WTC11 (cell line): Measurements from ENCODE around the gene PAM16. TPM values are rescaled to one million over a fixed set of nuclear protein-coding genes. Genes with fewer than 3 reads are reported as not detected.

Experiments used
- ATAC-seq: fragments of 200-7000 bp; cut with Tn5 transposase; 2 replicates; pipeline ENCODE4 v1.10.0; 2021; ENCODE audit warnings: mild to moderate bottlenecking, moderate library complexity
- CTCF ChIA-PET: fragments of 300-600 bp; sonication (Branson Sonifier 250); formaldehyde crosslinking; loops from one replicate; lab custom pipeline; 2021; ENCODE audit warnings: antibody characterized with exemption; lab: Charles Lee
- POLR2A ChIA-PET: fragments of 350-600 bp; sonication (Branson Sonifier 250); formaldehyde crosslinking; loops from one replicate; lab custom pipeline; 2021; ENCODE audit warnings: antibody characterized with exemption; lab: Charles Lee
- DNase-seq: peaks from one replicate; pipeline ENCODE4 v3.0.0; 2021; ENCODE audit warnings: low spot score
- H3K27ac Mint-ChIP-seq: 2 replicates; pipeline ENCODE4 v1.8.0; 2021; ENCODE audit warnings: mixed read lengths
- H3K27me3 Mint-ChIP-seq: 2 replicates; pipeline ENCODE4 v1.8.0; 2021; ENCODE audit warnings: low read depth, mild to moderate bottlenecking, moderate library complexity, mixed read lengths
- H3K36me3 Mint-ChIP-seq: 2 replicates; pipeline ENCODE4 v1.8.0; 2021; ENCODE audit warnings: mixed read lengths
- H3K4me1 Mint-ChIP-seq: 2 replicates; pipeline ENCODE4 v1.8.0; 2022; ENCODE audit warnings: mixed read lengths
- H3K4me3 Mint-ChIP-seq: 2 replicates; pipeline ENCODE4 v1.8.0; 2021; ENCODE audit warnings: mild to moderate bottlenecking, moderate library complexity, mixed read lengths
- H3K9me3 Mint-ChIP-seq: 2 replicates; pipeline ENCODE4 v1.8.0; 2021; ENCODE audit warnings: mixed read lengths
- MXD4 ChIP-seq: fragments of 250-450 bp; sonication (Bioruptor Pico); IDR thresholded peaks from 2 replicates; pipeline ENCODE4 v1.8.0; 2021; ENCODE audit warnings: mild to moderate bottlenecking, moderate library complexity, borderline replicate concordance
- ZBTB21 ChIP-seq: sonication (generic); formaldehyde crosslinking; IDR thresholded peaks from 2 replicates; pipeline ENCODE4 v1.8.1; 2023; ENCODE audit warnings: mild to moderate bottlenecking, missing genetic modification reagents, borderline replicate concordance
- total RNA-seq: library from RNA; stranded (reverse); gene quantifications from 3 replicates; pipeline ENCODE4 v1.2.3, GENCODE V29; 2021
- TF ChIP-seq, protein P1 (sequence below): fragments of 250-450 bp; sonication (Bioruptor Pico); conservative IDR thresholded peaks from 2 replicates; pipeline ENCODE4 v1.9.0; 2021; ENCODE audit warnings: mild to moderate bottlenecking
- TF ChIP-seq, protein P2 (sequence below): sonication (generic); formaldehyde crosslinking; IDR thresholded peaks from 2 replicates; pipeline ENCODE4 v1.8.1; 2022; ENCODE audit warnings: low read depth, mild to moderate bottlenecking, moderate library complexity, missing genetic modification reagents, borderline replicate concordance
- TF ChIP-seq, protein P3 (sequence below): sonication (generic); formaldehyde crosslinking; IDR thresholded peaks from 2 replicates; pipeline ENCODE4 v1.8.1; 2023; ENCODE audit warnings: mild to moderate bottlenecking, missing genetic modification reagents
- TF ChIP-seq, protein P4 (sequence below): sonication (generic); formaldehyde crosslinking; IDR thresholded peaks from 2 replicates; pipeline ENCODE4 v1.8.0; 2022; ENCODE audit warnings: mild to moderate bottlenecking, missing genetic modification reagents
- TF ChIP-seq, protein P5 (sequence below): sonication (generic); formaldehyde crosslinking; IDR thresholded peaks from 2 replicates; pipeline ENCODE4 v1.8.1; 2022; ENCODE audit warnings: mild to moderate bottlenecking, moderate library complexity, missing genetic modification reagents
- TF ChIP-seq, protein P6 (sequence below): sonication (generic); formaldehyde crosslinking; IDR thresholded peaks from 2 replicates; pipeline ENCODE4 v1.8.1; 2023; ENCODE audit warnings: mild to moderate bottlenecking, missing genetic modification reagents, moderate library complexity

PAM16 gene
- total RNA-seq, 1 experiment from 2014 or later = 88.9 TPM

DNA sequence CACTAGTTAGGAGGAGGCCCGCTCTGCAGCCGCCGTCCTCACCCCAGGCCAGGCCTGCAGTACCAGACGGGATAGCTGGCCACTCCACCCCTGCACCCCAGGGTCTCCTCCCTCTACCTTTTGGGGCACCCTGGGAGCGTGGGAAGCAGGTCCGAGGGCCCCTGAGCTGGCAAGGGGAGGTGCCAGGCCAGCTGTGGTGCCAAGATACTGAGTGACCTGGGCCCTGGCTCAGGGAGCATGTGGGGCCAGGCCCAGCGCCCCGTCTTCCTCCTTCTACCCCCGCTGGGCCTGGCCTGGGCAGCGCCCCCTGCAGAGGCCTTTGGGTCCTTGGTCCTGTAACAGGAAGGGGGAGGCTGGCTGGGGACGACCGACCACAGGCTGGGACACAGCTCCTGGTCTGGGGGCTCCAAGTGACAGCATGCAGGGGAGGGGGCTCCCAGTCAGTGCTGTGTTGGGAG, 13.0 kb downstream of the PAM16 start (continued):
- TF ChIP-seq, protein P1, sequence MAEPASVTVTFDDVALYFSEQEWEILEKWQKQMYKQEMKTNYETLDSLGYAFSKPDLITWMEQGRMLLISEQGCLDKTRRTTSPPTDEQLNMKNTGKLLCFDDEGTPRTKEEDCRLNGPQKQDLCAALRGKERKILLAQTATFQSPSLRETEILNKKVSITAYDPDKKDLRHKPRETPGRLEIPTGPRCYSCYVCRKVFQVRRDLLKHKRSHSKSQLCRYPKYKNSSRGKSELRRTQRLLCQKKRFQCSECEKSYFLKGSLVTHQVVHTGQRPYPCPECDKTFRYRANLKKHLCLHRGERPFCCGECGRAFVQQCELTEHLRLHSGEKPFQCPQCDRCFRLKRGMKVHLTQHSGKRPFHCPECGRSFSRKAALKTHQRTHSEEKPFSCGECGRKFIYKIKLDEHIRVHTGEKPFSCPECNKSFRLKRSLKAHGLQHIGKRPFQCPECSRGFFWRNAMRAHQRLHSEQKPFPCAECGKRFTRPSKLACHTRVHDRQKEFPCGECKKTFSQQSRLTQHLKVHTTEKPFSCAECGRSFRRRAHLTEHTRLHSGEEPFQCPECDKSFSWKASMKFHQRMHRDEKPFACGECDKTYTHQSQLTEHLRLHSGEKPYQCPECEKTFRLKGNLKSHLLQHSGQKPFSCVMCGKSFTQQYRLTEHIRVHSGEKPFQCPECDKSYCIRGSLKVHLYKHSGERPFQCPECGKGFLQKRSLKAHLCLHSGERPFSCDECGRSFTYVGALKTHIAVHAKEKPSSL (CRISPR knock-in tag) = no peak
- TF ChIP-seq ZBTB21 (CRISPR knock-in tag) = no peak

DNA sequence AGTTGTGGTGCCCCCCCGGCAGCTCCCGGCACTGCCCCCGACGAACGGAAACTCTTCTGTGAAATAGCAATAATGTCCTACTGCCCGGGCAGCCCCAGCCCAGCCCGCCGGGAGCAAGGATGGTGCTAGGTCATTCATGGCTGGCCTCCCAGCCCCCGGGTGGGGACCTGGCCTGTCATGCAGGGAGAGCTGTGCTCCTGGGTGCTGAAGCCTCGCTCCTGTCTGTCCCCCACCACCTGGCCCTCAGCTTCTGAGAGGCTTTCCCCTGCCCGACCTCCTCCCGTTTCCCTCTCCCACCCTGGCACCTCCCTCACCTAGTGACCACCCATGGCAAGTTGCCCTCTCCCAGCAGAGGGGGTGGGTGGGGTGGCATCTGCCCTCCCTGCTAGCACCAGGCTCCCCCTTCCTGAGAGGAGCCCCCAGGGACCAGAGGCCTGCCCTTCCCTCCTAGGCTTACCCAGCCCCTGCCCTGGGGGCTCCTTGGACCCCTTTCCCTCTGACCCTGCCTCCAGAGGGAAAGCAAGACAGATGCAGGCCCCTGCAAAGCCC, 13.5 kb downstream of the PAM16 start:
- ChIA-PET POLR2A (no interaction called here), CTCF (interaction anchor here (0.6 to 6.3 kb wide), 12 partner anchors 7 to 83 kb away, joined by 3 to 44 read pairs (median 6); partner anchors contain the start of gene PAM16)
- Mint-ChIP-seq H3K27me3 (no peaks in the 10 kb centered on the region), H3K36me3 (peaks cover 6% of the 10 kb centered on the region), H3K27ac (no peak overlapping the region), H3K4me3 (no peak overlapping the region), H3K9me3 (no peaks in the 10 kb centered on the region), H3K4me1 (no peaks in the 10 kb centered on the region)
- no peak for DNase-seq
- no peak for ATAC-seq
- TF ChIP-seq, protein P2, sequence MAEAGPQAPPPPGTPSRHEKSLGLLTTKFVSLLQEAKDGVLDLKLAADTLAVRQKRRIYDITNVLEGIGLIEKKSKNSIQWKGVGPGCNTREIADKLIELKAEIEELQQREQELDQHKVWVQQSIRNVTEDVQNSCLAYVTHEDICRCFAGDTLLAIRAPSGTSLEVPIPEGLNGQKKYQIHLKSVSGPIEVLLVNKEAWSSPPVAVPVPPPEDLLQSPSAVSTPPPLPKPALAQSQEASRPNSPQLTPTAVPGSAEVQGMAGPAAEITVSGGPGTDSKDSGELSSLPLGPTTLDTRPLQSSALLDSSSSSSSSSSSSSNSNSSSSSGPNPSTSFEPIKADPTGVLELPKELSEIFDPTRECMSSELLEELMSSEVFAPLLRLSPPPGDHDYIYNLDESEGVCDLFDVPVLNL (CRISPR knock-in tag) = 0 out of 2 replicates have a peak, but pooled peaks have one; percentile 25
- TF ChIP-seq, protein P3, sequence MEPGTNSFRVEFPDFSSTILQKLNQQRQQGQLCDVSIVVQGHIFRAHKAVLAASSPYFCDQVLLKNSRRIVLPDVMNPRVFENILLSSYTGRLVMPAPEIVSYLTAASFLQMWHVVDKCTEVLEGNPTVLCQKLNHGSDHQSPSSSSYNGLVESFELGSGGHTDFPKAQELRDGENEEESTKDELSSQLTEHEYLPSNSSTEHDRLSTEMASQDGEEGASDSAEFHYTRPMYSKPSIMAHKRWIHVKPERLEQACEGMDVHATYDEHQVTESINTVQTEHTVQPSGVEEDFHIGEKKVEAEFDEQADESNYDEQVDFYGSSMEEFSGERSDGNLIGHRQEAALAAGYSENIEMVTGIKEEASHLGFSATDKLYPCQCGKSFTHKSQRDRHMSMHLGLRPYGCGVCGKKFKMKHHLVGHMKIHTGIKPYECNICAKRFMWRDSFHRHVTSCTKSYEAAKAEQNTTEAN = no peak

DNA sequence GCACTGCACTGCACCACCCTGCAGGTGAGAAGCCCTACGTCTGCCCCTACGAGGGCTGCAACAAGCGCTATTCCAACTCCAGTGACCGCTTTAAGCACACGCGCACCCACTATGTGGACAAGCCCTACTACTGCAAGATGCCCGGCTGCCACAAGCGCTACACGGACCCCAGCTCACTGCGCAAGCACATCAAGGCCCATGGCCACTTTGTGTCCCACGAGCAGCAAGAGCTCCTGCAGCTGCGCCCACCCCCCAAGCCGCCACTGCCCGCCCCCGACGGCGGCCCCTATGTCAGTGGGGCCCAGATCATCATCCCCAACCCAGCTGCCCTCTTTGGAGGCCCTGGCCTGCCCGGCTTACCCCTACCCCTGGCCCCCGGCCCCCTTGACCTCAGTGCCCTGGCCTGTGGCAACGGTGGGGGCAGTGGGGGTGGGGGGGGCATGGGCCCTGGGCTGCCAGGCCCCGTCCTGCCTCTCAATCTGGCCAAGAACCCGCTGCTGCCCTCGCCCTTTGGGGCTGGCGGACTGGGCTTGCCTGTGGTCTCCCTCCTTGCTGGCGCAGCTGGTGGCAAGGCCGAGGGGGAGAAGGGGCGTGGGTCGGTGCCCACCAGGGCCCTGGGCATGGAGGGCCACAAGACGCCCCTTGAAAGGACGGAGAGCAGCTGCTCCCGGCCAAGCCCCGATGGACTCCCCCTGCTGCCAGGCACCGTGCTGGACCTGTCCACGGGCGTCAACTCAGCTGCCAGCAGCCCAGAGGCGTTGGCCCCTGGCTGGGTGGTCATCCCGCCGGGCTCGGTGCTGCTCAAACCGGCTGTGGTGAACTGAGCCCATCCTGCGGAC, 14.2 kb downstream of the PAM16 start:
- POLR2A ChIA-PET = no interaction called here

More for the DNA sequence above, 14.2 kb downstream of the PAM16 start:
- Mint-ChIP-seq H3K4me3 (no peak overlapping the region), H3K9me3 (no peaks in the 10 kb centered on the region), H3K4me1 (no peaks in the 10 kb centered on the region), H3K27me3 (no peaks in the 10 kb centered on the region), H3K36me3 (peaks cover 6% of the 10 kb centered on the region), H3K27ac (no peak overlapping the region)
- no peak for DNase-seq
- TF ChIP-seq, protein P4, sequence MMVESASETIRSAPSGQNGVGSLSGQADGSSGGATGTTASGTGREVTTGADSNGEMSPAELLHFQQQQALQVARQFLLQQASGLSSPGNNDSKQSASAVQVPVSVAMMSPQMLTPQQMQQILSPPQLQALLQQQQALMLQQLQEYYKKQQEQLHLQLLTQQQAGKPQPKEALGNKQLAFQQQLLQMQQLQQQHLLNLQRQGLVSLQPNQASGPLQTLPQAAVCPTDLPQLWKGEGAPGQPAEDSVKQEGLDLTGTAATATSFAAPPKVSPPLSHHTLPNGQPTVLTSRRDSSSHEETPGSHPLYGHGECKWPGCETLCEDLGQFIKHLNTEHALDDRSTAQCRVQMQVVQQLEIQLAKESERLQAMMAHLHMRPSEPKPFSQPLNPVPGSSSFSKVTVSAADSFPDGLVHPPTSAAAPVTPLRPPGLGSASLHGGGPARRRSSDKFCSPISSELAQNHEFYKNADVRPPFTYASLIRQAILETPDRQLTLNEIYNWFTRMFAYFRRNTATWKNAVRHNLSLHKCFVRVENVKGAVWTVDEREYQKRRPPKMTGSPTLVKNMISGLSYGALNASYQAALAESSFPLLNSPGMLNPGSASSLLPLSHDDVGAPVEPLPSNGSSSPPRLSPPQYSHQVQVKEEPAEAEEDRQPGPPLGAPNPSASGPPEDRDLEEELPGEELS (CRISPR knock-in tag) = no peak
- TF ChIP-seq, protein P5, sequence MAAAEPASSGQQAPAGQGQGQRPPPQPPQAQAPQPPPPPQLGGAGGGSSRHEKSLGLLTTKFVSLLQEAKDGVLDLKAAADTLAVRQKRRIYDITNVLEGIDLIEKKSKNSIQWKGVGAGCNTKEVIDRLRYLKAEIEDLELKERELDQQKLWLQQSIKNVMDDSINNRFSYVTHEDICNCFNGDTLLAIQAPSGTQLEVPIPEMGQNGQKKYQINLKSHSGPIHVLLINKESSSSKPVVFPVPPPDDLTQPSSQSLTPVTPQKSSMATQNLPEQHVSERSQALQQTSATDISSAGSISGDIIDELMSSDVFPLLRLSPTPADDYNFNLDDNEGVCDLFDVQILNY = no peak
- TF ChIP-seq, protein P6, sequence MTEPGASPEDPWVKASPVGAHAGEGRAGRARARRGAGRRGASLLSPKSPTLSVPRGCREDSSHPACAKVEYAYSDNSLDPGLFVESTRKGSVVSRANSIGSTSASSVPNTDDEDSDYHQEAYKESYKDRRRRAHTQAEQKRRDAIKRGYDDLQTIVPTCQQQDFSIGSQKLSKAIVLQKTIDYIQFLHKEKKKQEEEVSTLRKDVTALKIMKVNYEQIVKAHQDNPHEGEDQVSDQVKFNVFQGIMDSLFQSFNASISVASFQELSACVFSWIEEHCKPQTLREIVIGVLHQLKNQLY (CRISPR knock-in tag) = no peak
- no peak for TF ChIP-seq MXD4 (CRISPR knock-in tag)
- ATAC-seq = no peak
- CTCF ChIA-PET = interaction anchor here (0.6 to 5.4 kb wide), 10 partner anchors 10 to 83 kb away, joined by 3 to 30 read pairs (median 5); no protein-coding TSS in a partner anchor
